HG03135 (cell line): ENCODE results near the gene SLC24A4.
"Not testable (repeated sequence)": the region's sequence is repeated elsewhere in the genome, so short reads cannot be mapped to it uniquely, and the experiment has no call there.

Source experiments
- ATAC-seq: cut with Tn5 transposase; IDR thresholded peaks from one replicate; pipeline ENCODE4 v1.9.1; 2021; ENCODE audit warnings: mild to moderate bottlenecking, moderate library complexity; ENCODE audit not compliant: unreplicated experiment

SLC24A4 gene

DNA sequence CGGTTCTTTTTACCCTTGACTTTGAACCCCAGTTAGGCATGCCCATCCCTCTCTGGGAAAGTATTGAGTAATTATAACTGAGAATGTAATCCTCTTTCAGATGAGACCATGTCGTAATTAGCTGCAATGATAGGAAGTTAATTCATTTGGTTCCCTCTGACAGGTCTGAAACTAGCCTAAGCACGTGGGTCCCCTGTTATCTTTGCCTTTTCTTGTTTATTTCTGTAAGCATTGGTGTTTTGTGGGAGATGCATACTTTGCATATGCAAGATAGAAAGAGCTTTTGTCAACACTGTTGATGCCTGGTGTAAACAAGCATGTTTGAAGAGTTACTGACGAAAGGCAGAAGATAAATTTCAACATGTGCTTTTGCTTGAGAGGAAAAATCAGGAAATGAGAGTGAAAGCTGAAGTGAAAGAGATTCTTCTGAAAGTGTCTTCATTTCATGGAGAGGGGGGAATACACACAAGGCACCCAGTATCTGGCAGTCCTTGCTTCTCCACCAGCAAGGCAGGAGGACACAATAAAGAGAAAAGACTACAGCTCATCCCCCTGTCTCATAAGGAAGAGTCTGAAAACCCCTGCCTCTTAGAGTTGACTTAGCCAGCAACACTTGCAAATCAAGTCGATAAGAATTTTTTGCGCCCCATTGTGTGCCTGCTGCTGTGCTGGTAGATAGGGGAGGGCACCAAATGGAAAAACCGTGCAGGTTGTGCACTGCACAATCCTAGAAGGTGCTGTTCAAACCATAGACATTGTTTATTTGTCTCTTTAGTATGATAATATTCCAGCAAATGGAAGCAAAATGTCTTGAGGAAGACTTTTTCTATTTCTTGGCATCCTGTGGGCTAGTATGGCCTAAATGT lies 77.8 kb downstream of the SLC24A4 start:
- peak; percentile 54 for ATAC-seq

- ATAC-seq = no peak
Measured at GRCh38 chr14:92401561-92401960, 78.6 kb downstream of the SLC24A4 start.

DNA sequence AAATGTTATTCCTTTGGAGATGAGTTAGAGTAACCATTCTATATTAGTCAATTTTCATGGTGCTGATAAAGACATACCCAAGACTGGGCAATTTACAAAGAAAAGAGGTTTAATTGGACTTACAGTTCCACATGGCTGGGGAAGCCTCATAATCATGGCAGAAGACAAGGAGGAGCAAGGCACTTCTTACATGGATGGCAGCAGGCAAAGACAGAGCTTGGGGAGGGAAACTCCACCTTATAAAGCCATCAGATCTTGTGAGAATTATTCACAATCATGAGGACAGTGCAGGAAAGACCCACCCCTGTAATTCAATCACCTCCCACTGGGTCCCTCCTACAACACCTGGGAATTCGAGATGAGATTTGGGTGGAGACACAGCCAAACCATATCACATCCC lies 79.5 kb downstream of the SLC24A4 start:
- not testable (repeated sequence) for ATAC-seq

DNA sequence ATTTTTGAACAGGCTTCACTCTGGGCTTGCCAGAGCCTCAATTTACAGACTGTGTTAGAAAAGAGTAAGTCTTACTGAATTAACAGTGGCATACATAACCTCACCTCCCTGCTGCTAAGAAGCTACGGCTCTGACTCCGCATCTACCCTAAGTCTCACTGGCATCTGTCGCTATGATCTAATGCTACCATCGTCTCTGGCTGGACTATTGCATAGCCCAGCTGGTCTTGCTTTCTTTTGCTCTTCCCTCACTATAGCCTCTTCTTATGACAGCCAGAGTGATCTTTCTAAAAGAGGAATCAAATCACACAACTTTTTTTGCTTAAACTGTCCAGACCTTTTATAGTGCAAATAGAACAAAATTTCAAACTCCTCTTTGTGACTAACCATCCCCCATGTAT lies 81.1 kb downstream of the SLC24A4 start:
- ATAC-seq = no peak

- ATAC-seq = no peak
Measured at GRCh38 chr14:92404421-92404820, 81.5 kb downstream of the SLC24A4 start.

GRCh38 chr14:92404938-92405337 lies 82.0 kb downstream of the SLC24A4 start:
- no peak for ATAC-seq

DNA sequence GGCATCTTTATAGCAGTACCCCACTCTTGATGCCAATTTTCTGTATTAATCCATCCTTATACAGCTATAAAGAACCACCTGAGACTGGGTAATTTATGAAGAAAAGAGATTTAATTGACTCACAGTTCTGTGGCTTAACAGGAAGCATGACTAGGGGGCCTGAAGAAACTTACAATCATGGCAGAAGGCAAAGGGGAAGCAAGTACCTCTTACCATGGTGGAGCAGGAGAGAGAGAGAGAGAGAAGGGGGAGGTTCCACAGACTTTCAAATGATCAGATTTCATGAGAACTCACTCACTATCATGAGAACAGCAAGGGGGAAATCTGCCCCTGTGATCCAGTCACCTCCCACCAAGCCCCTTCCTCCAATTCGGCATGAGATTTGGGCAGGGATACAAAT lies 84.4 kb downstream of the SLC24A4 start:
- ATAC-seq = no peak

GRCh38 chr14:92409043-92409442 lies 86.1 kb downstream of the SLC24A4 start:
- no peak for ATAC-seq

GRCh38 chr14:92411135-92411534 lies 88.2 kb downstream of the SLC24A4 start:
- ATAC-seq = no peak

DNA sequence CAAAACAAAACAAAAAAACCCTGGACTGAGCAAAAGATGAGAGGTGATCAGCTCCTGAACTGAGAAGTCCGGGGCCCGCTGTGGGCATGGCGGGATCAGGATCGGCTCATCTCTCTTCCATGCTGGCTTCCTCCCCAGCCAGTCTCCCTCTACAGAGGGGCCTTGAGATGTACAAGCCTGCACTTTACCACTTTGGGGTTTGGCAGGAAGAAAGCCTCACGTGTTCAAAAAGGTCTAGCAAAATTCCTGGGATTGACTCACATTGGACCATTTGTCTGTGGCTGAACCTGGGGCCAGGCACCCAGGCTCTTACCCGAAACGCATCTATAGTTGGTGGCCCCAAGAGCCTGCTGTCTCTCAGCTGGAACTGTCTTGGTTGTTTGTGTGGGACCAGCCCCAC lies 89.0 kb downstream of the SLC24A4 start:
- ATAC-seq = no peak

DNA sequence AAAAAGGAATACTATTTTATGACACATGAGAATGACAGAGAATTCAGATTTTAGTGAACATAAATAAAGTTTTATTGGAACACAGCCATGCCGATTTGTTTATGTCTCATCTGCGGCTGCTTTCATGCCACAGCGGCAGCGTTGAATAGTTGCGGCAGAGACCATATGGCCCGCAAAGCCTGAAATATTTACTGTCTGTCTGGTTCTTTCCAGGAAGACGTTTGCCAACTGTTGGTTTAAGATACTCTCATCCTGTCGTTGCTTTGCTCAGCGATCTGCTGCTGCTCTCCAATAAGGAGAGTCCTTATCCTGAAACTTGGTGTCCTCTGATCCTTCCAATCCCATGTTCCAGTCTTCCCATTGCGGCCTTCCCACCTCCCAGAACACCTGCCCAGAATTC lies 89.9 kb downstream of the SLC24A4 start:
- ATAC-seq = no peak

DNA sequence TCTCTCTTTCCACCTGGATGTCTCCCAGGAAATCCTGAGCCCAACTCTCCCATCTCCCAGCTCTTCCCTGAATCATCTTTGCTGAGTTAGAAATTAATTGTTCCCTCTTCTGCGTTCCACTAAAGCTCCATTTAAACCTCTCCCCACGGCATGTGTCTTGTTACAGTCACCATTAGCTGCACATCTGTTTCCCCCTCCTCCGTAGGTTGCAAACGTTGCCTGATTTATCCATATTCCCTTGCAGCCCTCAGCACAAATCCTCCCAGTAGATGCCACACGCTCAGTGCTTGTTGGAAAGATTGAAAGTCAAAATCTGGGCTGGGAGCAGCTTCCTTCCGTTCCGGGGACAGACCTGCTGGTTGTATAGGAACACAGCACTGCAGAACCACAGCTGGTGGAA lies 90.4 kb downstream of the SLC24A4 start:
- no peak for ATAC-seq

DNA sequence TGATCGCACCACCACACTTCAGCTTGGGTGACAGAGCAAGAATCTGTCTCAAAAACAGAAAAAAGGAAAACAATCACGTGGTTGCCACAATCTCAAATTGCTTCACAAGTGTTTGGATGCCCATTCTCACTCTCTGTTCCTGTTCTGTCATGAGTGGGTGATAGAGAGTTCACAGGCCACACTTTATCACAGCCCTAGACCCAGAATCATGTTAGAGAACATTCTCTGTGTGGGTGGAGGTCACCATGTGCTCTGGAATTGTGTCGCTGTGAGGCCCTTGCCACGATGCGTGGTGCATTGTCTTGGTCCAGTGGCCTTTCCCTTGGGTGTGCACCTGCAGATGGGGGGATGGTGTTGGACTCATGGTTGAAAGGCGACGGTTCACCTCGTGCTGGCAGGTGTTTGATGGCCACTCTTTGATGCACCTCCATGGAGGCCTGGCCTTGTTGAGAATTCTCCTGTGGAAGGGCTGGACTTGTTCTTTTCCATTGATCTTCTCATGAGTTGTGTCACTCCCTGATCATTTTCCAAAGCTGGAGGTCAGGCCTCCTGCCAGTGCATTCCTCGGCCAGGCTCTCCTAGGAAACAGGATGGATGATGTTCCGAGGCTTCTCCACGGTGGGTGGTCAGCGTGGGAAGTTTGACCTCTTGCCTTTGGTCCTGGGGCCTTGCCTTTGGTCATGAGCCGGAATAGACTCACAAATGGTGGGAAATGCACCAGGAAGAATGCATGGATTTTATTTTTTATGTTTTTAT lies 91.9 kb downstream of the SLC24A4 start:
- ATAC-seq = no peak

GRCh38 chr14:92415969-92416368 lies 93.0 kb downstream of the SLC24A4 start:
- no peak for ATAC-seq

GRCh38 chr14:92416544-92416943 lies 93.6 kb downstream of the SLC24A4 start:
- ATAC-seq = no peak

DNA sequence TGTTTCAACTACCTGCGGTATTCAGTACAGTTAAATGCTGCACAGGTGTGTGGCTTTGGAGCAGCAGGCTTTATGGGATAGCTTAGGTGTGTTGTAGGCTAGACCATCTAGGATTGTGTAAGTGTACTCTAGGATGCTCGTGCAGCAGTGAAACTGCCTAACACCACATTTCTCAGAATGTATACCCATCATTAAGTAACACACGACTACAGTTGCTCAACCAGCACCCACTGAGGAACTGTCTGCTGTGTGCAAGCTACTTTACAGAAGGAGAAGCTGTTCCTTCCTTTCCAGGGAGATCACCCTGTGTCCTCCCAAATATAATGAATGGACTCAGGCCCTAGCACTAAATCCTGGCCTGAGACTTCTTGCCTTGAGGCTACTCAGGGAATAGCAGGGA lies 94.8 kb downstream of the SLC24A4 start:
- ATAC-seq = no peak

DNA sequence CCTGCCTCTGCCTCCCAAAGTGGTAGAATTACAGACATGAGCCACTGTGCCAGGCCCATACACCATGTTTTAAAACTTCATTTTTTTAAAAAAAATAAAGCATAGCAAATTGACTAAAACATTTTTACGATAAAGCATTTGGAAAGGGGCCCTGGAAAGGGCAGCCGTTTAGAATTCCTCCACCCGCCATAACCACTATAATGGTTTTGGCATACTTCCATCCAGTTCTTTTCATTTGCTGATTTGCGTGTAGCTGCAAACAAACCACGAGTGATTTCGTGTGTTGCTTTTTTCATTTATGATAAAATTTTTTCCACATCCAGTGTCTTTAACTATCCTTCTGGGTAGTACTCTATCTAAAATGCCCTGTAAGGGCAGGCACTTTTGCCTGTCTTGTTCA lies 98.8 kb downstream of the SLC24A4 start:
- no peak for ATAC-seq

- ATAC-seq = no peak
Measured at GRCh38 chr14:92425101-92425500, 102.1 kb downstream of the SLC24A4 start.

DNA sequence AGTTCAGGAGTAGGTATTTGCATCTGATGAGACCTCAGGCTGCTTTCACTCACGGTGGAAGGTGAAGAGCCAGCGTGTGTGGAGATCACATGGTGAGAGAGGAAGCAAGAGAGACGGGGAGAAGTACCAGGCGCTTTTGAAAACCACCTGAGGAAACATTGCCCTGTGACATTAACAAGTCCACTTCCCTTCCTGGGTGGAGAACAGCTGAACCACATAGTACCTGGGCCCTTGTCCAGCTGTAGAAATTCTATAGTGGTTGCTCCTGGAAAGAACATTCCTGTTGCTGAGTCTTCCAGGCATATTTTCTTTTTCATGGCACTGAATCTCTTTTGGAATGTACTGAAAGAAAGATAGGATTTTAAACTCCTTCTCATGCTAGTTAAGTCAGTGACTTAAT lies 103.3 kb downstream of the SLC24A4 start:
- no peak for ATAC-seq

- ATAC-seq = no peak
Measured at GRCh38 chr14:92427096-92427495, 104.1 kb downstream of the SLC24A4 start.

DNA sequence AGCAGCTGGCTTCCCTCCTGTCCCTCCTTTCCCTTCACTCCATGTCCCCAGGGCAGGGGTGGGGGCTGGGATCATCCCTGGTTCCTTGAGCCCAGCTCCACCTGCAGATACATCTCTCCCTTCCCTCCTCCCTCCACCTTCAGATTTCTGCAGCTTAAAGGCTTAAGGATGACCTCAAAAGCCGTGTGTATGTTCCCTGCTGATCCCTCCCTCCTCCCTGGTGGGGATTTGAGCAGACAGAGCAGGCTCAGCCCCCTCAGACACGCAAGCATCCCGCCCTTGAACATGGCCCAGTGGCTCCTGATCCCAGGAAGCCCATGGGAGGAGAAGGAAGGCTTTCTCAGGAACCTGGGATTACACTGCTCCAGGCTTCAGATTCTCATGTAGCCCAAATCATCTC lies 107.7 kb downstream of the SLC24A4 start:
- no peak for ATAC-seq

DNA sequence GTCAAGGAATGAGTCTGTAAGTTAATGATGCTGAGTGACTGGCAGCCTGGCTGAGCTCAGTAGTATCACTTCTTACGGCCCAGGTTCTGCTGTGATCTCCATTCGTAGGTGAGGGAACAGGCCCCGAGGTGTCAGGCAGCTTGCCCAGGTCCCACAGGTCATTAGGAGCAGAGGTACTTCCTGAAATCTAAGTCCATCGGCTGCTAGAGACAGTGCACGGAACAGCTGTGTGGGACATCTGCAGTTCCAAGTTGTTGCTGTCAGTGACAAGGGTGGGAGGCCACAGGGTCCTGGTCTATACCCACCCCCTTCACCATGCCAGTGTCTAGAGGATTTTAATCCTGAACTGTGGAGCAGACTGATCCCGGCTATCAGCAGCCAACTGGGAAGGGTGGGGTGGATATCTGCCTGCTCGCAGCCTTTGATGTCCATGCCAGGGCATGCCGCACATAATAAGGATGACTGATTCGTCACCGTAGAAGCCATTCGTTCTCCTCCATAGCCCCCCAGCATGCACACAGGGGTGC lies 108.3 kb downstream of the SLC24A4 start:
- no peak for ATAC-seq
